ENCODE measurements around the gene GARIN3.

DNA sequence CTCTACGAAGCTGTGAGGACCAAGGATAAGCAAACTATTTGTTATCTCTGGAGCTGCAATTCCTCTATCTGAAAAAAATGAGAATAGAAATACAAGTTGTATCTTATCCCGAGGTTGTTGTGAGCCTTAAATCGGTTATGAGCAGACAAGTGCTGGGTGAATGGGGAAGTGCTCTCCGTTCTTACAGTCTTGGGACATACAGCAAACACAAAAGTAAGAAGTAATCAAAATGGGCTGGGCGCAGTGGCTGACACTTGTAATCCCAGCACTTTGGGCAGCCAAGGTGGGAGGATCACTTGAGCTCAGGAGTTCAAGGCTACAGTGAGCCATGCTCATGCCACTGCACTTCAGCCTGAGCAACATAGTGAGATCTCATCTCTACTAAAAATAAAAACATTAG, 46.2 kb upstream of the GARIN3 start:
- no peak for TF ChIP-seq ZNF274 (IDR thresholded peaks at IDR 0.05; ENCODE audit: low read depth, low read length)
- TF ChIP-seq SUZ12 (IDR thresholded peaks at IDR 0.05; ENCODE audit: extremely low read depth, insufficient read depth, insufficient read length) = no peak
